HG03039 (cell line): ENCODE measurements around the gene OXSR1.
"Not testable (repeated sequence)": the region's sequence is repeated elsewhere in the genome, so short reads cannot be mapped to it uniquely, and the experiment has no call there.

Experiments used
- ATAC-seq: cut with Tn5 transposase; IDR thresholded peaks from one replicate; pipeline ENCODE4 v1.9.1; 2021; ENCODE audit warnings: mild to moderate bottlenecking, moderate library complexity; ENCODE audit not compliant: unreplicated experiment

The OXSR1 gene

DNA sequence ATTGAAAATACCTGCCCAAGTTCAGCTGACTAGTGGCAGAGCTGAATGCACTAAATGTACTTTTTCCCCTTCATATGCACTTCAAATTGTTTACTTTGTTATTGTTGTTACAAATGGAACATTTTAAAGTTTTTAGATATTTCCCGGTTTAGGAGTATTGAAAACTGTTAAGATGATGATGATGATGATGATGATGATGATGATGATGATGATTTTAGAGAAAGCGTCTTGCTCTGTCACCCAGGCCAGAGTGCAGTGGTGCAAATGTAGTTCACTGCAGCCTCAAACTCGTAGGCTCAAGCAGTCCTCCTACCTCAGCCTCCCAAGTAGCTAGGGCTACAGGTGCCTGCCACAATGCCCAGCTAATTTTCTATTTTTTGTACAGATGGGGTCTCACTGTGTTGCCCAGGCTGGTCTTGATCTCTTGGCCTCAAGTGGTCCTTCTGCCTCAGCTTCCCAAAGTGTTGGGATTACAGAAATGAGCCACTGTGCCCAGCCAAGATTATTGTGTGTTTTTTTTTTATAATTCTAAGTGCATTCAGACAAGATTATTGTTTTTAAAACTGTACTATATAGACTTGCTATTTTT is 54.4 kb downstream of the OXSR1 start:
- ATAC-seq, result no peak

DNA sequence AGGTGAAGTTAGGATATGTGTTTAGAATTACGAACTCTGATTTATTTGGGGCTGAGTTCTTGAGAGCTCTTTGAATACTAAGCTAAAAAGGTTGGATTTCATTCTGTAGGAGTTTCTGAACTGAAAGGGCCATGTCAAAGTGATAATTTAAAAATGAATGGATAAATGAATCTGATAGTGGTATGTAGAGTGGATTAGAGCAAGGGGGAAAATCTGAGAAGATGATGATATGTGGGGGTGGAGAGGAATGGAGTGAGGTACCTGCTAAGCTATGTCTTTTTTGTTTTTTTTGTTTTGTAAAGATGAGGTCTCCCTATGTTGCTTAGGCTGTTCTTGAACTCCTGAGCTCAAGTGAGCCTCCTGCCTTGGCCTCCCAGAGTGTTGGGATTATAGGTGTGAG is 55.7 kb downstream of the OXSR1 start:
- ATAC-seq, result no peak

DNA sequence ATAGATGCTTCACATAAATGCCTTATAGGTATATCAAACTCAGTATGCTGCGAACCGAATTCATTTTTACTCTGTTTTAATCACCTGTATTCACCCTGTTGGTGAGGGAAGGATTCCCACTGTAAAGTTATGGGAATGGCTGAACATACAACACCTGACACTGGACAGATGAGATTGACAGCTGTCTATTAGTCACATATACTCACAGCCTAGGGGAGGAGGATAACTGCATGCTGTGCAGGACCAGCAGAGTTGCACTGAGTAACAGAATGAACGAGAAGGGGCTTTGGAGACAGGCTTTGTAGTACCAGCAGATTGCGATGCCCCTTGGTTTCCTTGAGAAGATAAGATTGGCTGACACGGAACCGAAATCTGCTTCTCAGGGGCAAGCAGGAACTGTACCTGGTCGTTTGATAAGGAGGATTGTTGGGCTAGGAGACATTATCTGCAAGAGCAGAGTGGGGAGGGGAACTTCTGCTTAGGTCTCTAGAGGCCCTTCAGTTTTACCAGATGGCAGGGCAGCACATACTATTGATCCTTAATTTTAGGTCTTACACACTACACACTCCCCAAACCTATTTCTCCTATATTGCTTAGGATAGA is 56.8 kb downstream of the OXSR1 start:
- ATAC-seq, result no peak

DNA sequence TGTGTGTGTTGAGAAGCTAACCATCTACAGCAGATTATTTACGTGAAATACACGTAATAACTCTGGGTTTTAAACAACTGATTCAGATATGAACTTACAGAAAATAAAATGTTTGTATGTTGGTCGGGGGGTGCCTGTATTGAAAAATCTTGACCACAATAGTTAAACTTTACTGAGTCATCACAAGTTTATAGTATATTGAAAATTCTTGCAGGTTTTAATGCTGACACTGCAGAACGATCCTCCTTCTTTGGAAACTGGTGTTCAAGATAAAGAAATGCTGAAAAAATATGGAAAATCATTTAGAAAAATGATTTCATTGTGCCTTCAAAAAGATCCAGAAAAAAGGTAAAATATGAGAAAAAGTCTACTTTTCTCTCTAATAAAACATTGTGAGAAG is 59.0 kb downstream of the OXSR1 start:
- ATAC-seq, result no peak

DNA sequence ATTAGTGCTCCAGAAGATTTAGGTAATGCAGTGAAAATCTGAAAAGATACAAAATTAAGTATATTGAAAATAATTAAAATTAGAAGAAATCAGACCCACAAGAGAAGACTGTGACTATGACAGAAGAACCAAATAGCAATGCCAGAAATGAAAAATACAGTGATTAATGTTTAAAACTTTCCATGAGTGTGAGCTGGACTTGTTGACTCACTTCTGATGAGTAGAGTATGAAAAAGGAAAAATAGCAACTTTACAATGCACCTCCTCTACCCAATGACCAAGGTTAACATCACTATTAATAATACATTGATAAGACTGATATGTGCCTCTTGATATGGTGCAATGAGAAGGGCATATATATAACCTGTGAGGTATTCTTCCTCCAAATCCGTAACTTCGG is 60.9 kb downstream of the OXSR1 start:
- ATAC-seq, result no peak

DNA sequence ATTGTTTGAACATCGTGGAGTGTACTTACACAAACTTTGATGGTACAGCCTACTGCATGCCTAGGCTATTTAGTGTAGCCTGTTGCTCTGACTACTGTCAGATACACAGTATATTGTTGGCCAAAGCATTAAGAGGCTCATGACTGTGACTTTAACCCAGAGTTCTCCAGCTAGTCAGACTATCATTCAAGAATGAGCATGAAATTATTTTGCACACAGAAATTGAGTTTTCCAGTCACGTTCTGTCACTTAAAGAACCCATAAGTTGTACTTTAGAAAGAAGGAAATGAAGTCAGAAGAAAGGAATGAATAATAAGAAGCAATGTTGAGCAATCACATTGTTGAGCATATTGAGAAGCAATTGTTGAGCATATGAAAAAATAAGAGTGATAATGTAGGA is 62.7 kb downstream of the OXSR1 start:
- no peak for ATAC-seq

DNA sequence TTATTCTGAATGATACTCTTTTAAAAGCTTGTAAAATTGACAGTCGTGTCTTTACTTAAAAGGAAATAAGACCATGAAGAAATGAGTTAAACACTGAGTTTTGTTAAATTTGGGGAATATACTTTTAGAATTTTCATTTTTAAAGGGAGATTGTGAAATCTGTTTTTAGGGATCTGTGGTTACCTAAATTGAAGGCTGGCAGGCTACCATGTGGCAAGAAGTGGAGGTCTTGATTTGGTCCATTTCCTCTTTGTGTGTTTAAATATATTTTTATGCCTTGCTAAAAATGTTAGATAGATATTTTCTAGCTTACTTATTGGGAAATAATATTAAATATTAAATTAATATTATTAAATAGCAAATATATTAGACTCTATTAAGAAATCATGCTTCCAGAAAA is 63.7 kb downstream of the OXSR1 start:
- ATAC-seq, result no peak

DNA sequence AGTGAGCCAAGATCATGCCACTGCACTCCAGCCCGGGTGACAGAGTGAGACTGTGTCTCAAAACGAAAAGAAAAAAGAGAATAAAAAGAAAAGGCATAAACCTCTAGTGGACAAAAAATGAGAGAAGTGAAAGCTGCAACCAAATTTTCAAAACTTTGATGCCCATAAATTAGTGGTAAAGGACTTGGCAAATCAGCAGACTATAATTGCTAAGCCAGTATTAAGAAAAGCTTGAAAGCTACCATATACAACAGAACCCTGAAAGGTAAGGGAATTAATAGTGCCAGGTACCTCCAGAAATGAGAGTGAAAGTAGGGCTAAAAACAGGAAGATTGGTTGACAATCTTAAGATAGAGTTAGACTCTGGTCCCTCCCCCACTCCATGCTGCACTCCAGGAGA is 67.4 kb downstream of the OXSR1 start:
- no peak for ATAC-seq

DNA sequence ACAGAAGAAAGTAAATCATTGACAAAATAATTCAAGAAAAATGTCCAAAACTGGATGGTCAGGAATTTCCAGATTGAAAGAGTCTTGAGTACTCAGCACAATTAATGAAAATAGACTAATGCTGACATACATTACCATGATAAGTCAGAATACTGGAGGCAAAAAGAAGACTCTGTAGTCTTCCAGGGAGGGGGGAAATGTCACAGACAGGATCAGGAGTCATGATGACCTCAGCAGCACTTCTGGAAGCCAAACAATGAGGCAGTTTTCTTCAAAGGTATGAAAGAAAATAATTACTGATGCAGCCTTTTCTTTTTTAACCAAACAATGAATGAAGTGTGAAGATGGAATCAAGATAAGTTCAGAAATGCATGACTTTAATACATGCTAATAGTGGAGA is 70.1 kb downstream of the OXSR1 start:
- ATAC-seq, result no peak

DNA sequence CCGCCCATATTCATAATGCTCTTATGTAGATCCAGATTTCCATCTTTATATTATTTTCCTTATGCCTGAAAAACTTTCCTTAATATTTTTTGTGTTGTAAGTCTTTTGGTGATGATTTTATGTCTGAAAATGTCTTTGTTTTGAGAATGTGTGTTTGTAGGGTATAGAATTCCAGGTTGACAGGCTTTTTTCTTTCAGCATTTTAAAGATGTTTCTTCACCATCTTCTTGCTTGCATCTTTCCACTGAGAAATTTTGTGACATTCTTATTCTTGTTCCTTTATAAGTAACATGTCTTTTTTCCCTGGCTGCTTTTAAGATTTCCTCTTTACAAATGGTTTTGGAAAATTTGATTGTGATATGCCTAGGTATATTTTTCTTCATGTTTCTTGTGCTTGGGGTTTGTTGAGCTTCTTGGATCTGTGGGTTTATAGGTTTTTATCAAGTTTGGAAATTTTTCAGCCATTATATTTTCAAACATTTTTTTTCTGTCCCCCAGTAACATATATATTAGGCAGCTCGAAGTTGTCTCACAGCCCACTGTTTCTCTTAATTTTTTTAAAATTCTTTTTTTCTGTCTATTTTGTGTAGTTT is 73.2 kb downstream of the OXSR1 start:
- no peak for ATAC-seq

DNA sequence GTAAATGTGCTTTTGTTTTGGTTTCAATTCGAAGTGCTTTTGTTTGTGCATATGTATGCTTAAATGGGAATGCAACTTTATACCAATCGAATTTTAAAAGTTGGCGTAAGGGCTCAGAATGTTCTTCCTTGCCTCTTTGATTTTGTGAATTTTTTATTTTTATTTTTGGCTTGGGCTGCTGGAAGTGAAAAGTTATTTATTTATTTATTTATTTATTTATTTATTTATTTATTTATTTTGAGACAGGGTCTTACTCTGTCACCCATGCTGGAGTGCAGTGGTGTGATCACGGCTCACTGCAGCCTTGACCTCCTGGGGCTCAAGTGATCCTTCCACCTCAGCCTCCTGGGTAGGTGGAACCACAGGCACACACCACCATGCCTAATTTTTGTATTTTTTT is 77.5 kb downstream of the OXSR1 start:
- ATAC-seq, result not testable (repeated sequence)

DNA sequence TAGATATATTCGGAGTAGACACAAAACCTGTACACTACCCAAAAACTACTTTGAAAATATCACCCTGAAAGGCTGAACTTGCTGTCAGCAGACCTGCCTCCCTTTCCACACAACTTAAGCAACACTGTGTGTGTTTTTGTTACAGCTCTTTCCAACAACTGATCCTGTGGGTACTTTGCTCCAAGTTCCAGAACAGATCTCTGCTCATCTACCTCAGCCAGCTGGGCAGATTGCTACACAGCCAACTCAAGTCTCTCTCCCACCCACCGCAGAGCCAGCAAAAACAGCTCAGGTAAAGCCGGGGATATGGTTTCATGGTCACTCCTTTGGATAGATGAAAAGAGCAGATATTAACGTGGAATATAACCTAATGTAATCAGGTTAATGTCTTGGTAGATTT is 80.6 kb downstream of the OXSR1 start:
- no peak for ATAC-seq

DNA sequence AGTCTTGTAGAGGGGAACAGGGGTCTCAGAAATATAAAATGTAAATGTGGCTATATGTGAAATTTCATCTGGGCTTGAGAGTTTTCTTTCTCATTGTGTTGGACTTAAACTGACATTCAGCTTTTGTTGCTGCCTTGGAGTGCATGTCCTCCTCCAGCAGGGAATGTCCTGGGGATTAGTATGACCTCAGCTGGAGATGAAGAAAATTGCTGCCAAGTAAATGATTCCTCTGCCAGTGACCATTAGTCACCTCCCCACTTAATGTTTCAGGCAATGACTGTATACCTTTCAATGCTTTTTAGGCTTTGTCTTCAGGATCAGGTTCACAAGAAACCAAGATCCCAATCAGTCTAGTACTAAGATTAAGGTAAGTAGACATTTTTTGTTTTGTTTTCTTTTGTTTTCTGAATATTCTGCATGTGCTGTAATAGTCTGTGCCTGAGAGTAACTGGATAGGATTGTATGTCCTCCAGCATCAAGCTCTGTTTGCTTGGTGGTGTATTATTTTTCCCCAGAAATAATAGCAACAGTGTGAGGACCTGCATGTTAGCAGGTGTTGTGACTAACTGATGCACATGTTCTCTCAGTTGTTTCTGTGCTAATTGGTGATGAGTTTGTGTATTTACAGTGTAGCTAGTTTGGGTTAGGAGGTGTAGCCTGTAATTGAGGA is 82.2 kb downstream of the OXSR1 start:
- ATAC-seq, result no peak

DNA sequence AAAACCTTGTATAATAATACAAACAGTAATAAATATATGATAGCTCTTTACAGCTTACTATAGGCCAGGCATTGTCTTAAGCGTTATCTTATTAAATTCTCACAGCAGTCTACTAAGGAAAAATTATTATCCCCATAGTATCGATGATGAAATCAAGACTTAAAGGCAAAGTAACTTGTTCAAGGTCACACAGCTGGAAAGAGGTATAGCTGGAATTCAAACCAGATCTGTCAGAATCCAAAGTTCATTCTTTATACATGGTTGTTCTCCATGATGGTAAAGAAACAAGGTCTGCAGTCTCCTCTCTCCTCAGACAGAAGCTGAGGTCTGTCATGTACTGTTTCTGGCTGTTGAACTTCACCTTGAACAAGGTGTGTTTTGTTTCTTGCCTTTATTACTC is 84.9 kb downstream of the OXSR1 start:
- no peak for ATAC-seq

DNA sequence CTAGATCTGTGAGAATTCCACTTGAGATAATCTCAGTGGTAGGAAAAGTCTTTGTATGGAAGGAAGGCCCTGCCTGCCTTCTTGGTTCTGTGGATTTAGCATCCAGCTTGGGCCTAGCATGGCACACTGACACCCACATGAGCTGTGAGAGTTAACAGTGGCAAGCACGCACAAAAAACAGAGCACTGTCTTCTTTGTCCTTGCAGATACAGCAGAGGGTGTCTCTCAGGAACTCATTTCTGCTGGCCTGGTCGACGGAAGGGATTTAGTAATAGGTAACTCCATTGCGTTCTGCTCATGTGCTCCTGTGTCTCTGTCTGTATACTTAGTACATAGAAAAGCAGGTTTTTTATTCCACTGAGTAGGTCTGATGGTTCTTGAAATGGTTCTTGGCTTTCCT is 85.9 kb downstream of the OXSR1 start:
- ATAC-seq, result no peak

DNA sequence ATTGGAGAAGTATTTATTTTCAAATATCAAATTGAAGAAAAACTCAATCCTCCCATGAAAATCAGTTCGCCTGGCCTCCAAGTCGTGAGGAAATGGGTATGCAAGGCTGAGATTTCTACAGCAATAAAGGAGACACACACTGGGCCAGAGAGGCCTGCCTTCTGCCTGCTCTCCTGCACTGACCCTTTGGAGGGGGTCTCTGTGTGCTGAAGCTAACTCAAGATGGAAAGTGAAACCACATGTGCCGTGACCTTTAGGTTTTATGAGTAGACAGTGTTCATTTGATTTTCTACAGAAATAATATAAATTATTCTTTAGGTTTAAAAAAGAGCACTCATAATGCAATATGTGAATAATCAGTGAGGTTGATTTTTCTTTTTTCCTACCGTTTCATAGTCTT is 88.4 kb downstream of the OXSR1 start:
- no peak for ATAC-seq

DNA sequence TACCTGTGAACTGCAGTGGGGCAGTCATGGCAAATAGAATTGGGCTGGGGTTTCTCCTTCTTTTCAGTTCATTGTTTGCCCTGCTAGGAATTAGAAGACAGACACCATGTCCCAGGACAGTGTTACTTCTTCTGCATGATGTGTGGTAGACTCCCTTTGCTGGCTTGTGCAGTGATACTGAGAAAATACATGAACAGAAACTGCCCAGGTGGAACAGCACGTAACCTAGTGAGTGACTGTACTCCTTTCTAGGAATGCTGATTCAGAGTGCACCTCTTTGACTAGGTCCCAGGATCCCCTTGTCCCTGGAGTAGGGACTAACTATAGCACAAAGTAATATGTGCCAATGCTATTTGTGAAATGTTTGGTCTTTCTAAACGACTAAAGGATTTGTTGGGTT is 89.5 kb downstream of the OXSR1 start:
- ATAC-seq, result no peak

DNA sequence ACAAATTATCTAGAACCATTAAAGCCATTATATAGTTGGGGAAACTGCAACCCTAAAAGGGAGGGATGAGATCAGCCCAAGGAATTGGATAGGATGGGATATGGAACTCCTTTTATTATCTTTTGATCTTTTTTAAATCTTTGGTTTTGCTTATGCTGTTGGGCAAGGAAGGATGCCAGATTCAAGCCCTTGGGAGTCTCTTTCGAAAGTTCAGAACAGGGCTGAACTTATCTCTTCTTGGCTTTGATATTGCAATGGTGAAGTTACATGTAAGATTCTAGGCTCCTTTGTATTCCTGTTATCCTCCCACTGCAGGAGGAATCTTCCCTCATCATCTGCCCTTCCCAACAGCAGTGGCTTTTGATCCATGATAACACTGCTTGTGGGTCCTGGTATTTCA is 90.3 kb downstream of the OXSR1 start:
- no peak for ATAC-seq

DNA sequence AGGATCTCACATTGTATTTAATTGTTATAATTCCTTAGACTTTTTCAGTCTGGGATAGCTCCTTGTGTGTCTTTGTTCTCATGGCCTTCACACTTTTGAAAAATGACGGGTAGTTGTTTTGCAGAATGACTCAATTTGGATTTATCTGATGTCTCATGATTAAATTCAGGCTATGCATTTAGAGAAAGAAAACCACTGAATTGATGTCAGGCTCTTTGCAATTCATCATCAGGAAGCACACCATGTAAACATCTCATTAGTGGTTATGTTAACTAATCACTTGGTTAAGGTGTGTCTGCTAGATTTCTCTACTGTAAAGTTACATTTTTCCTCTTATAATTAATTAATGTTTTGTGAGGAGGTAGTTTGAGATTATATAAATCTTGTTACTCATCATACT is 92.2 kb downstream of the OXSR1 start:
- ATAC-seq, result no peak

DNA sequence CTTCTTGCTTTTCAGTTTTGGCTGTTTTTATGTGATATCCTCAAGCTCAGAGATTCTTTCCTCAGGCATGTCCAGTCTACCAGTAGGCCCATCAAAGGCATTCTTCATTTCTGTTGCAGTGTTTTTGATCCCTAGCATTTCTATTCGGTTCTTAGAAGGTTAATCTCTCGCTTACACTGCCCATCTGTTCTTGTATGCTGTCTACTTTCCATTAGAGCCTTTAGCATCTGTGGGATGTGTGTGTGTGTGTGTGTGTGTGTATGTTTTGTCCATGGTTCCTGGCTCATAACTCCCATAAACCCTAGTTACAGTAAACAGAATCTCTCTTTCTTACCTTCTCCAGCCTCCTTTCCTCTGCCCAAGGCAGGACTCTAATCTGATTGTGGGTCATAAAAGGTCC is 95.1 kb downstream of the OXSR1 start:
- ATAC-seq, result no peak

DNA sequence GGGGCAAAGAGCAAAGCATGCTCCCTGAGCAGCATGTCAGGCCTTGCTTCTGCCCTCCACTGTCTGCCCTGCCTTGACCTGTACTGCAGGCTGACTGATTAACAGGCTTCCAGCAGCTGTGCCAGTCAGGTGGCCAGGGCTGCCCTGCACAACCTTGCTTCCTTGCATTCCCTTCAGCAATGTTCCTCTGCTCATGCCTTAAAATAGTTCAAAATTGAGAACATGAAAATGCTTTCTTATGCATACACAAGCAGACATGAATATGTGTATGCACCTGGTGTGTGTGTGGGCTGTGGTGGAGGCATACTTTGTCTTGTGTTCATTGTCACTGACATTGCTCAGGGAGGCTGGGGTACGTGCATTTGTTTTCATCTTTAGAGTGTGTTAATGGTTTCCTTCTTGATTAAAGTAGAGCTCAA is 99.0 kb downstream of the OXSR1 start:
- no peak for ATAC-seq

DNA sequence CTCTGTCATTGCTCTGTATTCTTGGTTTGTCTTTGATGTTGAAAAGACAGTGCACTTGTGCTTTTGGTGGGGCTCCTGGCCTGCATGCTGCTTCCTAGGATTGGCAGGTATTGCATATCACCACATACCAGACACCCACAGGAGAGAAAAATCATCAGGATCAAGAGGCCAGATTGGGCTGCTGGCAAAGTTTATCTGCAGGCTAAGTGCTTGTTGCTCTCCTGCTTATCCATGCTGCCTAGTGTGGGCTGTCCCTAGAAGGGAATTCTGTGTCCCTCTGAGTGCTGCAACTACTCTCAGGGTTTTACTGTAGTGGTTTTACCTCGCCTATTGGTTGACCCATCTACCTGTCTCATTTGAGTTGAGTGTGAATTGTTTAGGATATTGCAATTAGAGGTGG is 99.4 kb downstream of the OXSR1 start:
- ATAC-seq, result no peak
